GM19328 (cell line): ENCODE measurements around the gene ALDH1A1.

Source experiments
- ATAC-seq: cut with Tn5 transposase; IDR thresholded peaks from one replicate; pipeline ENCODE4 v1.9.1; 2021; ENCODE audit warnings: mild to moderate bottlenecking, moderate library complexity; ENCODE audit not compliant: unreplicated experiment

ALDH1A1 gene

DNA sequence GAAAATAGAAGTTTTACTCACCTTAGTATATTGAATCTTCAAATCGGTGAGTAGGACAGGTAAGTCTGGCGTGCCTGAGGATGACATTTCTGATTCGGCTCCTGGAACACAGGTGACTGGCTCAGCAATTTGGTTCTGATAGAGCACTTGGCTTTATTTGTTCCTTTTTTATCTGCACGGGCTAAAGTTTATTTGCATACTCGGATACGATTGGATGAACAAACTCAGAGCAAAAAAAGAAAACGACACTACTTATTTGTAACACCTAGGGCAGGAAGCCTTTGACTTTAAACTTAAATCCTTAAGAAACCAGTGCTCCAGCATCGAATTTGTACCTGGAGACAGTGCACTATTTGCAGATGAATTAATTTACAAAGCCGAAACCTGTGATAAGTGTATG, at the start of gene ALDH1A1:
TSS of gene ALDH1A1 (minus strand) at position 140 of the 400 bp plus-strand sequence. CDS start at position 87, 53 bp downstream.
- ATAC-seq, result no peak

- ATAC-seq, result no peak
These were observed 49.0 kb upstream of the ALDH1A1 start for GRCh38 chr9:73001860-73002259.

- ATAC-seq, result no peak
These were observed 45.5 kb upstream of the ALDH1A1 start for GRCh38 chr9:72998363-72998762.

GRCh38 chr9:72997387-72997995, 44.6 kb upstream of the ALDH1A1 start:
- no peak for ATAC-seq

DNA sequence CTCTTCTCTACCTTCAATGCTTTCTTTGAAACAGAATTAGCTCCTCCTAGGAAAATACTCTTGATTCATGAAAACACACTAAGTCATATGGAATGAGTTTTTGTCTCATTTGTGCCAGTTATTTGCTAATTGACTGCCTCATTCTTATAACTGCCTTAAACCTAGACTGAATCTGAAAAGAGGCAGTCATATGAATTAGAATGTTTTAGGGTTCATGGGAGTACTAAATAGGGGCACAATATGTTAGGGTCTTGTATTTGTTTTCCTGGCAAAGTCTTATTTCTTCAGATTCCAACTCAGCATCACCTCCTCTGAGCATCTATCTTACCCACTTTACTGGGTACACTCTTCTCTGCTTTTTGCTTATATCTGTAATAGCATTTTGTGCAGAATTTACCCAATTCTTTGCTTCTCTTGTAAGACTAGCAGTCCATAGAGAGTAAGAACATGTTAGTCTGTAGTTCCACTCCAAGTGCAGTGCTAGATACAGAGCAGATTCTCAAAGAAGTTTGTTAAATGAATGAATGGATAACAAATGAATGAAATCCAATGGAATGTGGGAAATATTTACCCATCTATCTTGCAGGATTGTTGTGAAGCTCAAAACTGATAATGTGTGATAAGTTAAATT, 43.9 kb upstream of the ALDH1A1 start:
- ATAC-seq, result no peak

- no peak for ATAC-seq
These were observed 43.3 kb upstream of the ALDH1A1 start for GRCh38 chr9:72996114-72996513.

DNA sequence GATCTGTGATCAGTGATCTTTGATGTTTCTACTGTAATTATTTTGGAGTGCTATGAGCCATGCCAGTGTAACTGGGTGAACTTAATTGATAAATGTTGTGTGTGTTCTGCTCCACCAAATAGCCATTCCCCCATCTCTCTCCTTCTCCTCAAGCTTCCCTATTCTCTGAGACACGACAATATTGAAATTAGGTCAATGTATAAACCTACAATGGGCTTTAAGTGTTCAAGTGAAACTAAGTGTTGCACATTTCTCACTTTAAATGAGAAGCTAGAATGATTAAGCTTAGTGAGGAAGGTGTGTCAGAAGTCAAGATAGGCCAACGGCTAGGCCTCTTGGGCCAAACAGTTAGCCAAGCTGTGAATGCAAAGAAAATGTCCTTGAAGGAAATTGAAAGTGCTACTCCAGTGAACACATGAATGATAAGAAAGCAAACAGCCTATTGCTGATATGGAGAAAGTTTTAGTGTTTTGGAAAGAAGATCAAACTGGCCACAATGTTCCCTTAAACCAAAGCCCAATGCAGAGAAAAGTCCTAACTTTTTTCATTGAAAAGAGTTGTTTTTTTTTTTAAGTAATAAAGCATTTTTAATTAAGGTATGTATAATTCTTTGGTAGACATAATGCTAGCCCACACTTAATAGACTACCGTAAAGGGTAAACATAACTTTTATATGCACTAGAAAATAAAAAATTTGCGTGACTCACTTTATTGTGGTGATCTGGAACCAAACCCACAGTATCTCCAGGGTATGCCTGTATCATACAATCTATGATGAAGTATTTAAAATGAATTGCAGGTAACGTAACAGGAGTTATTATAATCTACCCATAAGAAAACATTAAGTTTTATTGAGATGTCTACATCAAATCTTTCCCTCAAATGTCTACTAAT, 42.5 kb upstream of the ALDH1A1 start:
- ATAC-seq, result no peak

- no peak for ATAC-seq
These were observed 38.9 kb upstream of the ALDH1A1 start for GRCh38 chr9:72991772-72992171.

DNA sequence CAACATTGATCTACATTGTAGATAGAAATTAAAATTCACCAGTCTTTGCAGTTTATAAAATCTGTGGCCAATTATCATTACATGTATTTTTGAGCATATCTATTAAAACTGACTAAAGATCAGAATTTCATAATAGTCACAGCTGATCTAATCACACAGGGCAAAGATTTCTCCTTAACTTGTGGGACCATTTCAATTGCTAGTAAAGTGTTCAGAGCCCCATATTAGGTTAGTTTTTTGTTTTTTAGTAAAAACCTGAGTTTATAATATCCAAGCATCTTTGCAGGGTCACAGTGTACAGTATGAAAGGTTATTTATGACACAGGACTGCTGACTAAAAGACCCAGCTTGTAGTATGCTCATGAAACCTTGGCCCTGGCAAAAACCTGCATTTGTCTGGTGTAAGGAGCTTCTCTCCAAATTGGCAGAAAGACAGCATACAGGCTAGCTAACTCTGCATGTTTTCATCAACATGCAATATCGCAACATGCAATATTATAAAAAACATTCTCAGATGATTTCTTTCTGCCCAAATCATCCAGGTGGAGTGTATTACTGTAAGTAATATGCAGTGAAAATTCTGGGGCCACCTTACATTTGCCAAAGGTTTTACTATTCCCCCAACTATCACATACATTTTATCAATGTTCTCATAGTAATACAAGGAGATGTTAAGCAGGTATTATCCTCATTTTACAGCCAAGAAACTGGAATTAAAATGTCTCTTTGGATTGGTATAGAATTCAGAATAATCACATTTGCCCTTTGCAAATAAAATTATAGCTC, 37.7 kb upstream of the ALDH1A1 start:
- ATAC-seq, result no peak

GRCh38 chr9:72986522-72987116, 33.8 kb upstream of the ALDH1A1 start:
- no peak for ATAC-seq

GRCh38 chr9:72985746-72986145, 32.9 kb upstream of the ALDH1A1 start:
- ATAC-seq, result no peak

DNA sequence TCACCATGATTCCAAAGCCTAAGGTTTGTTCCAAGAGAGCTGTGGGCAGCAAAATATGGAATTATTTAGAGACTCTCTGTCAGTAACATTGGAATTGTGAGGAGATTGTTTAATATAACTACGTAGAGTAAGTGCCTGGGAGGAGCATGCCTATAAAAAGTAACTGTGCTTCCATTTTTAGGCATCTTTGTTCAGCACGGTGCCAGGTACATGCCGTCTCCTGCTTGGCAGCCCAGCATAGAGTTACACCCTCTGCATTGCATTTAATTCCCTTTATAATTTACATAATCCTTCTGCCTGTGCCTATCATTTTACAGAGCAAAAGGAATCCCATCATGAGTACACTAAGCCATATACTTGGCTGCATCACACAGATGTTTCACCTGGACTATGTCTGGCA, 32.1 kb upstream of the ALDH1A1 start:
- no peak for ATAC-seq

DNA sequence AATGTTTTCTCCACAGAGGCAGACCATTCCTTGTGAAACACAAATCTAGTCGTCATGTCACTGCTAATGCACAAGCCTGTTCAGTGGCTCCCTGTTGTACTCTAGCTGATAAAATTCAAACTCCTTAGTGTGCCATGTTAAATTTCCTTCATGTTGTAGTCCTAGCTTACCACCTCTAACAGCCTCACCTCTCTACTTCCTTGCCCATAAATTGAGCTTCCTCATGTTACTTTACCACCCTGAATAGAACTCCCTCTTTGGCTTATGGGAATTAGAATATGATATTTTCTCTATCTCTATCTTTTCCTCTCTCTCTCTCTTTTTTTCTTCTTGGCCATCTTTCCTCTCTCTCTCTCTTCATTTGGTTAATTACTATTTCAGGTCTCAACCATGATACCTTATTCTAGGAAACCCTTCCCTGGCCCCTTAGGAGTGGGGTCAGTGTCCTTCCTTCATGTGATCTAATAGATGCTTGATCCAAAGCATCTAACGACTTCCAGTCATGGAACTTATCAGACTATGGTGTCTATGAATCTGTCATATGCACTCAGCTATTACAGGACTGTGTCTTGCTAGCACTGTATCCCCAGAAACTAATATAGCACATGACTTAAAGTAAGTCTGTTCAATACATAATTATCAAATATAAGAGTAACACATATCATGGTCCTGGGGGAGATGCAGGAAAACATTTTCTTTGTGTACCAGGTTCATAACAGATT, 31.5 kb upstream of the ALDH1A1 start:
- ATAC-seq, result no peak

- ATAC-seq, result no peak
These were observed 30.8 kb upstream of the ALDH1A1 start for GRCh38 chr9:72983512-72984225.

GRCh38 chr9:72983056-72983455, 30.2 kb upstream of the ALDH1A1 start:
- ATAC-seq, result no peak

- ATAC-seq, result no peak
These were observed 29.4 kb upstream of the ALDH1A1 start for GRCh38 chr9:72982146-72982799.

- no peak for ATAC-seq
These were observed 28.6 kb upstream of the ALDH1A1 start for GRCh38 chr9:72981433-72981832.

GRCh38 chr9:72980600-72981265, 27.9 kb upstream of the ALDH1A1 start:
- no peak for ATAC-seq
